ENCODE results near the gene NCK2.
"Not testable (repeated sequence)": the region's sequence is repeated elsewhere in the genome, so short reads cannot be mapped to it uniquely, and the experiment has no call there.

NCK2 gene

DNA sequence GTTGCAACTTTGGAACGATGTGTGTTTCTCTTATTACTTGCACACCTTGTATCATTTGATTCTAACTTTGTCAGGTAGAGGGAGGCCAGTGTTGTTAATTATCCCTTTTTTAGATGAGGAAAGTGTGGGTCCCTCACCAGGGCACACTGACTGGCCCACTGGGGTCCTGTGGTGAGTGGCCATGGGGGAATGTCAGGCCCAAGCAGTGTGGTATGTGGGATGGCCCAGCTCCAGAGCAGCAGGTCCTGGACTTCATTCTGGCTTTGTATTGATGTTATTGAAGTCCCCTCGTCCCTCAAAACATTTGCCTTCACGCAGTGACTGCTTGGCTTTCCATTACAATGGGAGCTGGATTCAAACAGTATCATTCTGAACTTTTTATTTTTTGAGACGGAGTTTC is 11.7 kb downstream of the NCK2 start:
- no peak for DNase-seq (ENCODE audit: low read depth)

DNA sequence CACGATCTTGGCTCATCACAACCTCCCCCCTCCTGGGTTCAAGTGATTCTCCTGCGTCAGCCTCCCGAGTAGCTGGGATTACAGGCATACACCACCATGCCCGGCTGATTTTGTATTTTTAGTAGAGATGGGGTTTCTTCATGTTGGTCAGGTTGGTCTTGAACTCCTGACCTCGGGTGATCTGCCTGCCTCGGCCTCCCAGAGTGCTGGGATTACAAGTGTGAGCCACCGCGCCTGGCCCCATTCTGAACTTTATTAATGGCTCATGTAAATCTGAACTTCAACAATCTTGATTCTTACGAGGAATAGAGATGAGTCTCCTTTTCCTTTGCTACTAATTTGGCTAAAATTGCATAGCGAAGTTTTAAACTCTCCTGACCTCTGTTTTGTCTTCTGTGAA is 12.2 kb downstream of the NCK2 start:
- not testable (repeated sequence) for DNase-seq (ENCODE audit: low read depth)

DNA sequence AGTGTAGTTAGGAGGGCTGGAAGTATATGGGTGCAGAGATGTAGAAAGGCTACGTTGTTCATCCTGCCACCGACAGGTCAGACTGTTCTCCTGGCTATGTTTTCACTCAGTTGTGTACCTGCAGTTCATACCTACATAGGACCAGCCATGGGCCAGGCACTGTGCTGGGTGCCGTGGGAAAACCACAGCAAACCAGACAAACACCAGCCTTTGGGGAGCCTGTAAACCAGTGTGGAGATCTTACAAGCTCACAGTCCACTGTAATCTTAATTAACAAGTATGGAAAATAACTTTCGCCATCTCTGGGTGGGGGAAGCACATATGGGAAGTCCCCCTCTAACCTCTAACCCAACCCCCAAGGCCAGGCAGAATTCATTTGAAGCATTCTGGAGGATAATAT is 12.7 kb downstream of the NCK2 start:
- DNase-seq (ENCODE audit: low read depth), result no peak

DNA sequence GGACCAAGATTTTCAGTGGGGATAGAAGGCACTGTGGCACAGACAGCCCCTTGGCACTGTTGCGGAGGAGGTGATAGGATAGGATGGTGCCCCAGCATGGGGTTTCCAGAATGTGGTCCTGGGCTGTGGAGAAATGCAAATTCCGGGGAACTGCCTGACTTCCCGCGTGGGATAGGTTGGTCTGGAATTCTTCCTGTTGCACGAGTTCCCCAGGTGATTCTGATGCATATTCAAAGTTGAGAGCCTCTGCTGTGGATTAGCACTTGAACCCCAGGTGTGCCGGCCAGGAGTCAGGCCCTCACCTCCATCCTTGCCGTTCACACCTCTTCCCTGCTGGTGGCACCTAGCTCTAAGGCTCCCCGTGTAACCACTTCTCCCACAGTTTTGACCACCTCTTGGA is 15.5 kb downstream of the NCK2 start:
- DNase-seq (ENCODE audit: low read depth), result no peak

DNA sequence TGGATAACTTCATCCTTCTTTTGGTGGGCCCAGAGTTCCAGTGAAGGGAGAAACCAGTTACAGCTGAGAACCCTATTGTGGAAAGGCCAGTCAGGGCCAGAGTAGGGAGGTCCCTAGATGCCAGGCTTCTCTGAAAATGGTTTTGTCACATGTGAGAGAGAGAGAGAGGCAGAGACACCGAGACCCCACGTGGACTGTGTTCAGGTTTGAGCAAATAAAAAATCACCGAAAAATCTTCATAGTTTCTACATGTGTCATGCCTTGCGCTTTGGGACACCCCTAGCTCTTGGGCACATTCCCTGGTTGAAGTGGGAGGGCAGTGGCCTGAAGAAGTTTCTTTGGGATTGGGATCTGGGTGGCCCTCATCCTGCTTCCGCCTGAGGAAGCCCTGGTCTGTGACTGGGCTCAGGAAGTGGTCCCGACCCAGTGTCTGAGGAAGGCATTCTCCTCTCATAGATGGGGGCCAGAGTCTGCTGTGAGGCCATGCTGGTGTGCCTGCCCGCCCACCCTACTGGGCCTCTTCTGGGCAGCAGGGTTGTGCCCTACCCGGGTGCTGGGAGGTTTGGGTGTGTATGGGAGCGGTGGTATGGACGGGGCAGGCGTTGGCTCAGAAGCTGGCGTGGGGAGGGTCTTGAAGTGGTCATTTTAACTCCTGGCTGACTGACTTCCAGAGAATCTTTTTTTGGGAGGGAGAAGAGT is 16.1 kb downstream of the NCK2 start:
- no peak for DNase-seq (ENCODE audit: low read depth)

DNA sequence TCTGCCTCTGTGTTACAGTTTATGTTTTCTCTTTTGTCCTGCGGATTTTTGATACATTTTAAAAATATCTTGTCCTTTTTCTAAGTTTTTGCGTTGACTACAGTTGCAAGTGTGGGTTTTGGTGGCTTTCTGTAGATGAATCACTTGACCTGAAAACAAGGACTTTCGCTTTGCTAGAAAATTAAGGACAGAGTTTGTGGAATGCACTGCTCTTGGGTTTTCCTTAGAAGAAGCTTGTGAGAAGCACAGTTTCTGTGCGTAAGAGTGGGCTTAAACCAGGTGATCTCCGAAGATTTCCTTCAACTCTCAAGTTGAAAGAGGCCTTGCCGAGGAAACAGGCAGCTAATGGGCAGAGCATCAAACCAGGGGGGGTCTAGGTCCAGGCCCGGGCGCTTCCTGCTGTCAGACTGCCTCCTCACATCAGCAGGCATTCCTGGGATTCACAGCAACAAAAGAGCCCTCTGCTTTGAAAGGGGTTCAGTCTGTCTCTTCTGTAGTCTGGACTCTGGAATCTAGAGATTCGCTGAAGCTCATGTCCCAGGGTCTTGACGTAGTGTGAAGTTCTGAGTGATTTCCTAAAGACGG is 17.3 kb downstream of the NCK2 start:
- no peak for DNase-seq (ENCODE audit: low read depth)

DNA sequence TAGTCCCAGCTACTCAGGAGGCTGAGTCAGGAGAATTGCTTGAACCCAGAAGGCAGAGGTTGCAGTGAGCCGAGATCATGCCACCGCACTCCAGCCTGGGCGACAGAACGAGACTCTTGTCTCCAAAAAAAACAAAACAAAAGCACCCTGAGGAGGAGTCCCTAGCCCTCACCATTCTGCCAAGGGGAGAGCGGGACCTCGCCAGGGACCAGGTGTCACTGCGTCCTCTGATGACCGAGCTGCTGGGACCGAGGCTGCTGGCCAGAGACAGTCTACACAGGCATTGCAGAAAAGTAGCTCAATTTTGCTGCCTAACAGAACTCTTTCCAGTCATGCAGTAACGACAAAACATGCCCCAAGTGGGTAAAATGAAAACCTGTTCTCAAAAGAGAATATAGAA is 18.4 kb downstream of the NCK2 start:
- no peak for DNase-seq (ENCODE audit: low read depth)

DNA sequence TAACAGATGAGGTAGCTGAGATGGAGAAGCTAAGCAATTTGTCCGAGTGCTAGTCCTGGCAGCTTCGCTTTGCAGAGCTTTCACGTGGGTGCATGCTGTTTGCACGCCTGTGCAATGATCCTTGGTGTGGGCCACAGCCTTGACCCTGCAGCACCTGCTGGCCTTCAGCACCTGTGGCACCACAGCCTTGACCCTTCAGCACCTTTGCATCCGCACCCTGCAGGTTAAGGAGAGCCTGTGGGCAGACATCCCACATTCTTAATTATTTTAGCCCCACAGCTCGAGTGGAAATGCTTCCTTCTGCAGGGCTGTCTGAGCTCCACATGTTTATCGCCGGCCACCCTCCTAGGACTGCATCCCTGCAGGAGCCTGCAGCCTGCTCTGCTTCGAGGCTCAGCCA is 19.3 kb downstream of the NCK2 start:
- no peak for DNase-seq (ENCODE audit: low read depth)

DNA sequence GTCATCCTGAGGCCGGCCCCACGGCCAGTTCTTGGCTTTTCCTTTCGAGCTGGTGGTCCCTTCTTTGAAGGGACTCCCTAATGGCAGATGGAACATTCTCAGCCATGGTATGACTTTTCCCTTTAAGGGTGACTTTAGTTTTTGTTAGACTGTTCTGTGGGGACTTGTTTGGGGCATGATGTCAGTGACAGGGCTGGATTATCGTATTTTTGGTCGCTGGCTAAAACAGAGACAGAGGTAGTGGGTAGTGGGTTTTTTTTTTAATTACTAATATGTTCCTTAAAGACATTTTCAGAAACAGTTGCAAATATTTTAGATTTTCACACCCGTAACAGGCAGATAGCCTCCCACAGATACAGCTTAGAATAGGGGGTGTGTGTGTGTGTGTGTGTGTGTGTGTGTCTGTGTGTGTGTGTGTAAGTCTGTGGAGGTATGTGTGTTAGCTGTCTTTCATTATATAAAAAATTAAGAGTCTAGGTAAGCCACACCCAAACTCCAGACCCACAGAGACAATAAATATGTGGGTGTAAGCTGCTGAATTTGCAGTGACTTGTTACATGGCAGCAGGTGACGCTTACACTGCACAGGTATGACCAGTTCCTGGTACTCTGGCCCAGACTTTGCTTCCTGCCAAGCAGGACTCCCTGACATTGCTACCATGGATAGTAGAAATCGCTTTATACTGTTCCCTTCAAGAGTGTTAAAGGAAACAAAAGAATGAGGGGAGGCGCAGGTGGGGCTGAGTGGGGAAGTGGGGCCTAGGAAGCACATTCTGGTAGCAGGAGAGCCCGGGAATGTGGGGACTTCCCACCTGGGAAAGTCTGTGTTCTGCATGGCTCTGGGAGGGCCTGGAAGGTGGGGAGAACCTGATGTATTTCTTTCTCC is 20.9 kb downstream of the NCK2 start:
- DNase-seq (ENCODE audit: low read depth), result no peak

DNA sequence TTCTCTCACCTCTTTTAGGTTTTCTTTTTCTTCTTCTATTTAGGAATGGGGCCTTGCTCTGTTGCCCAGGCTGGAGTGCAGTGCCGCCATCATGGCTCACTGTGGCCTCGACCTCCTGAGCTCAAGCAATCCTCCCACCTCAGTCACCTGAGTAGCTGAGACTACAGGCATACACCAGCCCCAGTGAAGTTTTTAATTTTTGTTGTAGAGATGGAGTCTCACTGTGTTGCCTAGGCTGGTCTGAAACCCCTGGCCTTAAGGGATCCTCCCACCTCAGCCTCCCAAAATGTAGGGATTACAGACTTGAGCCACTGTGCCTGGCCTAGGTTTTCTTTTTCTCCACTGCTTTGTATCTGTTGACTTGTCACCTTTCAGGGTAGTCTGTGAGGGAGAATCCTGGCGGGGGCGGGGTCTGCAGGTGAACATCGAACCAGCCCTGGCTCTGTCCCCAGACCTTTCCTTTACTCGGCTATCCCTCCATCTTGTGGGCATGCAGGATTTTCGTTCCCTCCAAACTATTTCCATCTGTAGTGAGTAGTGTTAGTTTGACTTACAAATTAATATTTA is 21.7 kb downstream of the NCK2 start:
- no peak for DNase-seq (ENCODE audit: low read depth)

DNA sequence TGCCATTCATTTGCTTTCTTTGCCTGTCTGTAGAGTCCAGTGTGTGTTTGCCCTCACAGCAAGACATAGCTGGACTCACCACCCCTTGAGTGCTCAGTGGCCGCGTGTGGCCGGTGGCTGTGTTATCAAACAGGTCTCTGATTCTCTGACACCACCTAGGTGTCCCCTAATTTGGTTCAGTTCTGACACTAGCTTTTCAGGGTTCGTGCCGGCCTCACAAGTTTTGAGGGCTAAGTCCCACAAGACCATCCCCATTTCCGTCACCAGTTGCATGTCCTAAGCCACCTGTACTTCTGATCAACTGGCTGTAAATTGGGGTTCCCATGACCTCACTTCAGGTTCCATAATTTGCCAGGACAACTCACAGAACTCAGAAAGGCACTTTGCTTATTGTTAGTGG is 23.5 kb downstream of the NCK2 start:
- DNase-seq (ENCODE audit: low read depth), result no peak

DNA sequence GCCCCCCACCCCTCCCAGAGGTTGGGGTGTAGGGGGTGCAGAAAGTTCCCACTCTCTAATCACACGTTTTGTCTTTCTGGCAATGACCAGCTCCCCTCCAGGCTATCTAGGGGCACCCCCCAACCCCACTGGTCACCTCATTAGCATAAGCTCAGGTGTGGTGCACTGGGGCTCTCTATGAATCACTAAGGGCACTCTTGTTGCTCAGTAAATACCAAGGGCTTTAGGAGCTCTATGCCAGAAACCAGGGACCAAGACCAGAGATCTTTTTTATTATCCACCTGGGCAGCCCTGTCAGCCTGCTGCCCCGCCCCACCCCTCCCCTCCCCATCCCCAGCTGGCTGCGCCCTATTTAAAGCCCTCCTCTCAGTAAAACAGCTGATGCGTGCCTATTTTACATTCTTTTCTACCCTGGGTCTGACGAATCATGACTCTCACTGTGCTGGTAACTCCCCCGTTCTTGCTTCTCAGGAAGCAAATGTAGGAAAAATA is 24.3 kb downstream of the NCK2 start:
- DNase-seq (ENCODE audit: low read depth), result no peak

DNA sequence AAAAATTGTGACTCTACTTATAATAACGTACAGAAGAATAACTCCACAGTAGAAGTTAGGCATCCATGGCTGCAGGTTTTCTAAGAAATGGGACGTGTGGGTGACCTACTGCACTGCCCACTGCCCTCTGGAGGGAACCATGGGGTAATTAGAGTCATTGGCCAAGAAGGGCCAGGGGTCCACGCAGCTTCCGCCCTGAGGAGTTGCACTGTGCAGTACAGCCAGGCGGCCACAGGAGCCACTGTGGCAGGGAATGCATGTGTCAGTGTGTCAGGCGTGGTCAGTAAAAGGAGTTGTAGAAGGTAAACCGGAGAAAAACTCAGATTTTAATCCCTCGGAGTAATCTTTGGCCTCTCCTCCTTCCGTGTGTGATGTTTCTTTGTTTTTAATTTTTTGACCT is 24.8 kb downstream of the NCK2 start:
- no peak for DNase-seq (ENCODE audit: low read depth)

DNA sequence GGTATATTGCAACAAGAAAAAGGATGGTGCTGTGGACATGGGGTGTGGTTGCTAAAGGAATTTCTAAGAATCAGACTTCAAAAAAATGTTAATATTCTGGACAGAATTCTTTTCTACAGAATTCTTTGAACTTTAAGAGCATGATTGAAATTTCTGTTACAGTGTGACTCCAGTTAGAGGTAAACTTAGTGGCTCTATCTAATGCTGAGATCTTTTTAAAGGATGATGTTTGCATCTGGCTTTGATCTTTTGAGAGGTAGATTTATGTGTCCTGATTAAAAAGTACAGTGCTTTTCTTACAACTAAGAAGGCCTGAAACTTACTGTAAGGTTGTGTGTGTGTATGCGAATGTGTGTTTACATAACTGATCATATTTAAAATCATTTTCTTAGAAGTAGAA is 25.4 kb downstream of the NCK2 start:
- no peak for DNase-seq (ENCODE audit: low read depth)

DNA sequence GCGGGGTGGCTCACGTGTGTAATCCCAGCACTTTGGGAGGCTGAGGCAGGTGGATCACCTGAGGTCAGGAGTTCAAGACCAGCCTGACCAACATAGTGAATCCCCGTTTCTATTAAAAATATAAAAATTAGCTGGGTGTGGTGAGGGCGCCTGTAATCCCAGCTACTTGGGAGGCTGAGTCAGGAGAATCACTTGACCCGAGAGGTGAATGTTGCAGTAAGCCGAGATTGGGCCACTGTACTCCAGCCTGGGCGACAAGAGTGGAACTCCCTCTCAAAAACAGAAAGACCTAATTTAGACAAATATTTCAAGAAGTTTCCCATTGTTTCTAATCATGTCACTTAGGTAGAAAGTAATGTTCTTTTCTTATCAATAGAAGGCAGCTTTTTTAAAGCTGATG is 26.6 kb downstream of the NCK2 start:
- not testable (repeated sequence) for DNase-seq (ENCODE audit: low read depth)

DNA sequence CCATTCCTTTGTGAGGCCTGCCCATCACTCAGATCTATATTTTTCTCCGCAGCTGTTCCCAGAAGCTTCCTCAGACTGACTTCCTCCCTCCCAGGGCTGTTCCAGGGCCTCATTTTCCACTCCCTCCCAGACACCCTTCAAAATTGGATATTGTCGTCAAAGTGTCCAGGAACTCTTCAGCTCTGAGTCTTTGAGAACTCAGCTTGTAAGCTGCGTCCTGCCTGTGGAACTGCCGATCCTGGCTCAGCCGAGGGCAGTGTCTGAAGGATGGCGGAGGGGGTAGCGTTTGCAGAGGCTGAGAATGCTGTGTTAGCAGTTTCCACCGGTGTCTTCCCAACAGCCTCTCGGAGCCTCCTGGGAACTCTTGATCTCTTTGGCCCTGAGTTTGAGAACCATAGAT is 27.1 kb downstream of the NCK2 start:
- no peak for DNase-seq (ENCODE audit: low read depth)

DNA sequence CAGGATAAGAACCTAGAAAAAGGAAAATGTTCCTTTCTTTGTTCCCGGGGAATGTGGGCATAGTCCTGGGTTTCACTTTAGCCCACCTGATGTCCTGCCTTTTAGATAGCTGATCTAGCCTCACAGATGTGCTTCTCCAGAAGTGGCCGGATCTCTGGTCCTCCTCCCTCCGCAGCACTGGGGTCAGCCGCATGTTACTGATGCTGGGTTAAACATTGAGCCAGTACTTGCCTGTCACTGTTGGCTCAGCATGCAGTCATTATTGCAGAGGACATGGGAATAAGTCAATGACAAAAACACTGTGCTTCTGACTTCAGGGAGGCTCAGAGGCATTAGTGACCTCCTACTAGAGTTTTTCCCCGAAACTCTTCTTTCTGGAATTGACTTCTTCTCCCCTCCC is 27.6 kb downstream of the NCK2 start:
- DNase-seq (ENCODE audit: low read depth), result no peak

DNA sequence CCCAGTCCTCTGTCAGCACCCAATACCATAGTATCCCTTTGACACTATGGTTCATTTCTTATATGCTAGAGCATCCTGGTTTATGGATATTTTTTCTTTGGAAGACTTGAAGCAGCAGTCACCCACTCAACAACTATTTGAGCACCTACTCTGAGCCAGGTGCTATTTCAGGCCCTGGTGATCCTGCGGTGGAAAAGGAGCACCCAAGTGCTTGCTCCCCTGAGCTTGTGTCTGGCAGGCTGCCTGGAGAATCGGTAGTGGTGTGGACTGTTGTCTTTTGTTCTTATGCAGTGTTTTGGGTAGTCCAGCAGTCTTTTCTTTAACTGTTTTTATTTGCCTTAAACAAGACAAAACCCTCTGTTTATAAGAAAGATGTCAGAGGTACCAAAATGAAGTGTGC is 28.9 kb downstream of the NCK2 start:
- no peak for DNase-seq (ENCODE audit: low read depth)

DNA sequence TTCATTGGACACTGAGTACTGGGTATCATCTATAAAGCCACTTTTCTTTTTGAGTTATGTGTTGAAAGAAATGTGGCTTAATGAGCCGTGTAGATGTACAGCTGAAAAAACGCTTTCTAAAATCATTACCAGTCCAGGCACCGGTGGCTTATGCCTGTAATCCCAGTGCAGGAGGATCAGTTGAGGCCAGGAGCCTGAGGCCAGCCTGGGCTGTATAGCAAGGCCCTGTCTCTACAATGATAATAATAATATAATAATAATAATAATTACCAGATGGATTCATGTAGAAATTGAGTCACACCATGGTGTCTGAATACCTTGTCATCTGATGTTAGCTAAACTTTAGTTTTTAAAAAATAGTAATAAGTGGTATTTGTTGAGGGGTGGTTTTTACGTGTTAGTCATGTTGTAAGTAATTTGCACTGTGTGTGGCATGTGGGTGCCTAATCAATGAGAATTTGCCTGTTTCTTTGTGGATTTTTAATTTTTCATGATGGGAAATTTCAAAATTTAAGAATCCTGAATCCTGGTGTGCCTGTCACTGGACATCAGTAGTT is 30.1 kb downstream of the NCK2 start:
- no peak for DNase-seq (ENCODE audit: low read depth)

DNA sequence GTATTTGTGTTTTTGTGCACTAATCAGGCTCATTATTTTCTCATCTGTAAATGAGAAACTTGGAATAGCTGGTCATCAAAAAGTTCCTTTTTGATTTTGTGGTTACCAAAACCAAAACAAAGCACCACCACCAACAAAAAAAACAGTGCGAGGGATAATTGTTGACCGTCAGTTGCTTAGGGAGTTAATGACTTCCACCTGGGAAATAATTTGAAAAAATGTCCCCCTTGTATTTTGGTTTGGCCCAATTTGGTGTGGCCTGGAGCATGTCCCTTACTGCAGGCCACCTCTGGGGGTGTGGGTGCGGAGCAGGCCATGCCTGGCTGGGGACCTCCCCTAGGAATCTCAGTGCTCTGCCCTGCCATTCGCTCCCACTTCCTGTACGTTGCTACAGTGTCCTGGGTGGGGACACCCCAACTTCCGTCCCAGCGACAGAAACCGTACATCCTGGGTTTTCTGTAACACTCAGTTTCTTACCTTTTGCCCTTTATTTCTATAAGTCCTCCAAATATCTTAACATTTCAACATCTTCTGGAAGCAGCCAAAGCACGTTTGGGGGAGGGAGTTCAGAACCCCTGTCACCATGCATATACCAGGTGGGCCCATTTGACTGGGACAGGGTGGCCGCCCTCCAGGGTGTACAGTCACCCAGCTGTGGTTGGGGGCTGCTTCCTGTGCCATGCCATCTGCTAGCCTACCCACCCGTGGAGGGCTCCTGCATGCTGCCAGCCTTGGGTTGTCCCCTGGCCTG is 31.3 kb downstream of the NCK2 start:
- DNase-seq (ENCODE audit: low read depth), result no peak

DNA sequence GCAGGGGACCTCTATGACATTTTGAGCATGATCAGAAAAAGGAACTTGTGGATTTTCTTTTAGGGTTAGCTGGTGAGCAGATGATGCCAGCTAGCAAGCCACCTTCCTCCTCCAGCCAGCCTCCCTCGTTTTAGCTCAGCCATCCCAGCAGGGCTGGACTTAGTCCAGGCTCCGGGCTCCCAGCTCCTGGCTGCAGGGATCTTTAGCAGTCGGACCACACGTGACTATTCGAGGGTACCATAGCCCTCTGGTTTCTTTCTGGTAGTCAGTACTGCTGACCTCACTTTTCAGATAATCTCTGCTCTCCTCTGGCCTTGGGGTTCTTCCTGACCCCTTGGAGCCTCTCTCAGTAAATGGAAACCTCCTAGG is 31.8 kb downstream of the NCK2 start:
- DNase-seq (ENCODE audit: low read depth), result no peak

DNA sequence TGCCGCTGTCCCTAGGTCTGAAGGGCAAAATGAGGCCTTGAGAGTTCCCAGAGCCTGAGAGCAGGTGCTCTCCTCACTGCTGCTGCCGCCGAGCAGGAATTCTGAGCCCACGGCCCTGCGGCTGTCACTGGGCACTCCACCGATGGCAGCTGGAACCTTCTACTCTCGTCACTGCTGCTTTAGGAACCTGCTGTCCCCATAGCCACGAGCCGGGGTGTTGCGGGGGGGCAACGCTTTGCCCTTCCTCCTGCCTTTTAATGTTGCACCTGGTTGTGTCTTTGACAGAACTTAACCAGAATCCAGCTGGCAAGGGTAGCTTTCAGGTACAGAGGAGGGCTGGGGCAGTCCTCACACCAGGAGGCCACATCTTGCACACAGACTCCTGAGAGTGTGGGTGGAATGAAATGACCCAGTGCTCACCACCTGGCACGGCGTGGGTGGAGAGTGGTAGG is 32.3 kb downstream of the NCK2 start:
- DNase-seq (ENCODE audit: low read depth), result no peak
